A375 (cell line): Measurements from ENCODE around the gene PLEKHO2. TPM values are rescaled to one million over a fixed set of nuclear protein-coding genes. Genes with fewer than 3 reads are reported as not detected.

Source experiments
- total RNA-seq: library from RNA; depleted of rRNA; stranded (reverse); fragments of >200 nt; shearing (Covaris generic); gene quantifications from 2 replicates; pipeline ENCODE4 v1.2.3, GENCODE V29; 2014; rRNA removed

The PLEKHO2 gene, protein sequence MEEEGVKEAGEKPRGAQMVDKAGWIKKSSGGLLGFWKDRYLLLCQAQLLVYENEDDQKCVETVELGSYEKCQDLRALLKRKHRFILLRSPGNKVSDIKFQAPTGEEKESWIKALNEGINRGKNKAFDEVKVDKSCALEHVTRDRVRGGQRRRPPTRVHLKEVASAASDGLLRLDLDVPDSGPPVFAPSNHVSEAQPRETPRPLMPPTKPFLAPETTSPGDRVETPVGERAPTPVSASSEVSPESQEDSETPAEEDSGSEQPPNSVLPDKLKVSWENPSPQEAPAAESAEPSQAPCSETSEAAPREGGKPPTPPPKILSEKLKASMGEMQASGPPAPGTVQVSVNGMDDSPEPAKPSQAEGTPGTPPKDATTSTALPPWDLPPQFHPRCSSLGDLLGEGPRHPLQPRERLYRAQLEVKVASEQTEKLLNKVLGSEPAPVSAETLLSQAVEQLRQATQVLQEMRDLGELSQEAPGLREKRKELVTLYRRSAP
- total RNA-seq, result 14.5 and 14.6 TPM in 2 replicates

DNA sequence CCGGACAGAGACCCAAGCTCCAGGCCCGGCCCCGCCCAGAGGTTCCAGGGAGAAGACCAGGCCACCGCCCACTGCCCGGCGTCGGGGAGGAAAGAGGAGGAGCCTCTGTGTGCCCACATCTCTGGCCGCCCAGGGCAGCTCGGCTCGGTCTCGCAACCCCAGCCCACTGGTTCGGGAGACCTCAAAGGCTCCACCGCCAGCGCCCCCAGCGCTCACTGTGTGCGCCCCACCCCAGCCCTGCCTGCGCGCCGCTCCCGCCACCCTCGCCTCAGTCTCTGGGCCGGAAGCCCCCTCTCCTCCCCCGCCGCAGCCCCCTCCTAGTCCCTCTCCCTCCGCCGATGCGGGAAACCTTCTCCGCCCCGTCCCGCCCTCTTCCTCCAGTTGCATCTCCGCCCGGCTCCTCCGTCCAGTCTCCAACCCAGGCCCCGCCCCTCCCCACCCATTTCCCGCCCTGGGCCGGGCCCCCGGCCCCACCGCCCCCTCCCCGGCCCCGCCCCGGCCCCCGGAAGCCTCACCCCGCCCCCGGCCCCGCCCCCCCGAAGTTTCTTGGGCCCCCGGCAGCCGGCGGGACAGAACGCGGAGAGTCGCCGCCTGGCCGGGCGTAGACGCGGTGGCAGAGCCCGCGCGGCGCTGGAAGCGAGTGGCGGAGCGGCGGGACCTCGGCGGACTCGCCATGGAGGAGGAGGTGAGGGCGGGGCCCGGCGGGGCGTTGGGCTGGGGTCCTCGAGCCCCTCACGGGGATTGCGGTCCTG lies at the start of gene PLEKHO2:
TSS of gene PLEKHO2 (plus strand) at position 572 of the 752 bp plus-strand sequence. CDS start at position 674, 102 bp downstream.

DNA sequence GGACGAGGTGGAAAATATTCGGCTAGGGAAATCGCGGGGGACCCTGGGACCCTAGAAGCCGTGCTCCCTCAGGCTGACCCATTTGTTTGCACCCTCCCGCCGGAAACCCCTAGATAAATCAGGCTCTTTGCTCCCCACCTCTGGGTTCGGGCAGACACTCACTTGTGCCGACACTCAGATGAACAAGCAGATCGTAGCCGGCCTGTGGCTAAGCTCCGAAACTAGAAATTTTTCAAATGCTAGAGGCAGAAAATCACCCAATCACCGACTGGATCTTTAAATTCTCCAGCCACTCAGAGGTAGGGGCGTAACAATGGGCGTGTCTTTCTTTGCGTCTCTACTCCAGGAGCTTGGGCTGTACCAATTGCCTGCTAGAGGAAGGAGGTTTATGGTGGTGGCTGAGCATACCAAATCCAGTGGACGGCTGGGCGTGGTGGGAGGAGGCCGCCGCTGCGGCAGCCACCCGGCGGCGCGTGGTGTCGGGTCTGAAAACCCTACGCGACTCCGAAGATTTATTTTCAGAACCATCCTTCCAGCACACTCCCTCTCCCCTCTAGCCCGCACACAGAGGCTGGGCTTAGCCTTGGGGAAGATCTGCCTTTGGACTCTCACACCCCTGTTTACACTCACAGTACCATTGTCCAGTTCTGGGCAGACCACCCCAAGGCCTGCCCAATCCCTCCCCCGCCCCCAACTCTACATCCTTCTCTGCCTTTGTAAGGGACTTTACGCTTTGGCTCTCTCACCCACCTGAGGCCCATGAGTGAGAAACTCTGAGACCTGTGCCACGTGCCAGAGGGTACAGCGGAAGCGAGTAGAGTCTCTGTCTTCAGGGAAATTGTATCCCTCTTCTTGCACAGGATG lies 16.1 kb upstream of the PLEKHO2 start, which contains the start of gene PIF1:
TSS of gene PIF1 (minus strand) at position 217 of the 864 bp plus-strand sequence. CDS start 1,312 bp downstream, outside the sequence.

DNA sequence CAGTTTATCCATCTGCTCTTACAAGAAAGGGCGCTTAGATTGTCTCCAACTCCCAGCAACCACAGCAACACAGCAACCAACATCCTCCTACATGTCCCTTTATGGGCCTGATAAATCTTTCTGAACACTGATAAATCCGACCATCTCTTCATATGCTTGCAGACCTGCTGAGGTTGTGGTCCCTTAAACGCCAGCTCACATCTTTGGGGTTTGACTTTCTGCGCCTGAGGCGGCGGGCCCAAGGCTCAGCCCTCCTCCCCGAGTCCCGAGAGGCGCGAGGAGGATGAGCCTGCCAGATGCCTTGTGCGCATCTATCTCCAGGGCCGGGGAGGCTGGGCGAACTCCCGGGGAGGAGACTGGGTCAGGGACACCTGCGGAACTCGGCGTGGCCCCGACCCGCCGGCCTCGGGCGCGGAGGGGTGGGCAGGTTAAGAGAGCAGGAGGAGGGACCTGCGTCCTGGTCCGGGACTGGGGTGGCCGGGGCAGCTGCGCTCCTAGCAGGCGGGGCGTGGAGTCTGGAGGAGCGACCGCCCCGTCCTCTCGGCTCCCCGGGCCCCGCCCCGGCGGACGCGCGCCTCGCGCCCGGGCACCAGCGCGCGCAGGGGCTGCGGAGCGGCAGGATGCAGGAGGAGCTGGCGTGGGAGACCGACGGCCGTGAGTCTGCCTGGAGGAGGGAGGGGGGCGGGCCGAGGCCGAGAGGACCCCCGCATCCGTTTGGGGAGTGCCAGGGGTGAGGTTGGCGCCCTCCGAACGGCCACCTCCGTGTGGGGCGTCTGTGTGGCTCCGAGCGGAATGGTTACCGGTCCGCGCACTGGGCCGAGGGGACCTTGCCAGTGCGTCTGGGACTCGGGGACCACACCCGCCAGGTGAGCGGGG lies 69.8 kb downstream of the PLEKHO2 start, which contains the start of gene ANKDD1A:
TSS of gene ANKDD1A (plus strand) at position 592 of the 876 bp plus-strand sequence. CDS start at position 621, 29 bp downstream.

Other genes with a start within 250 kb of the PLEKHO2 start
- 0.16 and 0.34 TPM in 2 replicates for gene RBPMS2, start 66.3 kb upstream of the PLEKHO2 start, total RNA-seq
- 30.2 and 35.5 TPM in 2 replicates for gene PIF1, start 16.3 kb upstream of the PLEKHO2 start, total RNA-seq
- gene ANKDD1A, start 70.0 kb downstream of the PLEKHO2 start, total RNA-seq, result 1.8 and 2.2 TPM in 2 replicates
- gene SPG21, start 148.0 kb downstream of the PLEKHO2 start, total RNA-seq, result 44.2 and 48.8 TPM in 2 replicates
- gene MTFMT, start 187.7 kb downstream of the PLEKHO2 start, total RNA-seq, result 21.9 and 77.4 TPM in 2 replicates
- not detected in 2 replicates for gene SLC51B, start 203.5 kb downstream of the PLEKHO2 start, total RNA-seq
- 0.29 and 0.60 TPM in 2 replicates for gene RASL12, start 226.1 kb downstream of the PLEKHO2 start, total RNA-seq
- not detected in 2 replicates for gene KBTBD13, start 234.8 kb downstream of the PLEKHO2 start, total RNA-seq